Left ventricle myocardium inferior (tissue), 1 donor: ENCODE measurements around the gene GTSE1. TPM values are rescaled to one million over a fixed set of nuclear protein-coding genes. Genes with fewer than 3 reads are reported as not detected.

ENCODE experiments used
- DNase-seq: peaks from one replicate; pipeline ENCODE4 v3.0.0-alpha.2; 2020
- H3K27ac ChIP-seq: fragments of 200-600 bp; replicated peaks from 2 replicates; pipeline ENCODE4 v1.8.0; 2021
- H3K27me3 ChIP-seq: fragments of 200-600 bp; 2 replicates; pipeline ENCODE4 v1.8.0; 2021; ENCODE audit warnings: low read depth
- H3K36me3 ChIP-seq: fragments of 200-600 bp; 2 replicates; pipeline ENCODE4 v1.8.0; 2021
- H3K4me1 ChIP-seq: fragments of 200-600 bp; 2 replicates; pipeline ENCODE4 v1.8.0; 2021
- H3K4me3 ChIP-seq: fragments of 200-600 bp; 2 replicates; pipeline ENCODE4 v1.8.0; 2021; ENCODE audit warnings: mild to moderate bottlenecking, moderate library complexity
- H3K9me3 ChIP-seq: fragments of 200-600 bp; replicated peaks from 2 replicates; pipeline ENCODE4 v1.8.0; 2021
- CTCF ChIP-seq: fragments of 200-600 bp; IDR thresholded peaks from 2 replicates; pipeline ENCODE4 v1.8.0; 2021; ENCODE audit warnings: antibody characterized with exemption, mild to moderate bottlenecking, borderline replicate concordance
- intact Hi-C: fragments of 100-400 bp; cut with micrococcal nuclease; formaldehyde crosslinking; loops from one replicate; pipeline ENCODE4 v1.11.0; 2022
- long read RNA-seq: library from polyadenylated mRNA; unstranded; transcript quantifications from one replicate; pipeline ENCODE4 v2.0.0, GENCODE V29; 2021
- total RNA-seq: library from RNA; stranded (reverse); fragmentation: NEBNext Ultra II Directional; extraction: Animal tissue kit (Norgen Biotek cat#: 25700); gene quantifications from one replicate; pipeline ENCODE4 v1.2.1, GENCODE V29; 2021
- donor health status: DM: no; HTN: yes; CAD: no; lungs with severe emphysema.

GTSE1 gene, protein sequence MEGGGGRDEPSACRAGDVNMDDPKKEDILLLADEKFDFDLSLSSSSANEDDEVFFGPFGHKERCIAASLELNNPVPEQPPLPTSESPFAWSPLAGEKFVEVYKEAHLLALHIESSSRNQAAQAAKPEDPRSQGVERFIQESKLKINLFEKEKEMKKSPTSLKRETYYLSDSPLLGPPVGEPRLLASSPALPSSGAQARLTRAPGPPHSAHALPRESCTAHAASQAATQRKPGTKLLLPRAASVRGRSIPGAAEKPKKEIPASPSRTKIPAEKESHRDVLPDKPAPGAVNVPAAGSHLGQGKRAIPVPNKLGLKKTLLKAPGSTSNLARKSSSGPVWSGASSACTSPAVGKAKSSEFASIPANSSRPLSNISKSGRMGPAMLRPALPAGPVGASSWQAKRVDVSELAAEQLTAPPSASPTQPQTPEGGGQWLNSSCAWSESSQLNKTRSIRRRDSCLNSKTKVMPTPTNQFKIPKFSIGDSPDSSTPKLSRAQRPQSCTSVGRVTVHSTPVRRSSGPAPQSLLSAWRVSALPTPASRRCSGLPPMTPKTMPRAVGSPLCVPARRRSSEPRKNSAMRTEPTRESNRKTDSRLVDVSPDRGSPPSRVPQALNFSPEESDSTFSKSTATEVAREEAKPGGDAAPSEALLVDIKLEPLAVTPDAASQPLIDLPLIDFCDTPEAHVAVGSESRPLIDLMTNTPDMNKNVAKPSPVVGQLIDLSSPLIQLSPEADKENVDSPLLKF
- total RNA-seq: 0.25 TPM
- long read RNA-seq: 0 reads

DNA sequence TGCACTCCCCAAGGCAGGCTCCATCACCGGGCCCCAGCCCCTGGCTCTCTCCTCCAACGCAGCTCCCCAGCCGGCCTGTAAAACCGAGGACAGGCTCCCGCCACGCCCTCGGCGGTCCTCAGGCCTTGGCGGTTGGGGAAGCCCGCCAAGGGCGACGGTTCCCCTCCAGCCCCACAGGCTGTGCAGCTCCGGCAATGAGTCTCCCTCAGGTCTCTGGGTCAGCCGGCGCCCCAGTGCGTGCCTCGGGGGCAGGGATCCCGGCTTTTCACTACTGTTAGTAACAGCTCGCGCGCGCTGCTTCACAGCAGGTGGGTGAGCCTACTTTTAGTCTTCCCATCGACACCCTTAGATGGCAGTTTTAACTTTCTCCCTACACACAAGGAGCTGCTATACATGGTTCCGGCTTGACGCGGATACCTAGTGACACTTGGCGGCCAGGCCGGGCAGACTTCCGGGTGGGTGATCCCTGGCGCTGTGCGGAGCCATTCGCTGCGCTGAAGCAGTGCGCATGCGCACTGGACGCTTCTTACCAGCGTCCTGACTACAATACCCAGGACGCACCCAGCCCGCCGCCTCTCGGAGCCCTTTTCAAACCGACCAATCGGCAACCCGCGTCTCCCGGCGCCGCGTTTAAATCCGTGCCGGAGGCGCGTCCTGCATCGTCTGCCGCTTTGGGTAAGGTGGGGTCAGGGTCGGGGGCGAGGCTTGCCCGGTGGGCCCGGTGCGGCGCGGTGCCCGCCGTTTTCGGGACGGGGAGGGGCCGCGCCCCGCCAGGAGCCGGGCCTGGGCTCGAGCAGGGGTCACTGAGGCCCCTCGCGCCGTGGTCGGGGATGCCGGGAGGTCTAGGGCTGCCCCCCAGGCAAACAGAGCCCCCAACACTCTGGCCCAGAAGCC lies at the start of gene GTSE1:
GTSE1 (plus strand) TSS at position 614 of the 894 bp plus-strand sequence. CDS start 531 bp downstream, outside the sequence.
- Histone ChIP-seq H3K27ac (peak within 1 kb of the TSS; percentile 93), H3K27me3 (no peaks in the 10 kb centered on the region), H3K9me3 (peaks cover 7% of the 10 kb centered on the region), H3K4me3 (peak within 1 kb of the TSS; percentile 71), H3K36me3 (peaks cover 25% of the 10 kb centered on the region), H3K4me1 (peaks cover 25% of the 10 kb centered on the region)
- DNase-seq: peak; percentile 98
- intact Hi-C loops: no loop called here
- peak; percentile 43 for TF ChIP-seq CTCF

DNA sequence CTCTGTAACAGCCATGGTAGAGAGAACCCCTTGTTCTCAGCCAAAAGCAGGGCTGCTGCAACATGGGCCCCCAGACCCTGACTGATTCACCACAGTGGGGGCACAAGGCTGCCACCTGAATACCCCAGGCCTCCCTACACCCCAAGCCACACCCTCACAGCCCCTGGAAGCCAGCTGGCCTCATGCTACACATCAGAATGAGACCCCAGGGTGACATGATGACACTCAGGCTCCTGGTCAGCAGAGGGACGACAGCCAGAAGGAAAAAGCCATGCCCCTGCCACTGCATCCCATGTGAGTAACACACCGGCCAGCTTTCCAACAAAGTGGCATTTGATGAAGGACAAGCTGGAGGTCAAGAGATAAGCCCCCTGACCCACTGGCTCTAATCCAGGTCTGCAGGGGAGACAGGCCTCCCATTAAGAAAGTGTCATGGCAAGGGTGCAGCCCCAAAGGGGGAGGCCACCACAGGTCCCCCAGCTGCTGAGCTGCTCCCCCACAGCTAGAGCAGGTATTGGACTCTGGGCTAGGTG lies 49.2 kb upstream of the GTSE1 start:
- no peak for TF ChIP-seq CTCF
- H3K27ac ChIP-seq: peak overlapping the region; percentile 90
- DNase-seq: no peak
- peaks cover 87% of the 10 kb centered on the region for H3K4me1 ChIP-seq
- intact Hi-C loops: no loop called here
- H3K9me3 ChIP-seq: no peaks in the 10 kb centered on the region
- H3K27me3 ChIP-seq: no peaks in the 10 kb centered on the region
- peaks cover 12% of the 10 kb centered on the region for H3K36me3 ChIP-seq
- H3K4me3 ChIP-seq: peak overlapping the region; percentile 29

- Histone ChIP-seq H3K4me3 (peak within 1 kb of the TSS; percentile 93), H3K27me3 (no peaks in the 10 kb centered on the region), H3K27ac (peak within 1 kb of the TSS; percentile 96), H3K36me3 (no peaks in the 10 kb centered on the region), H3K9me3 (no peaks in the 10 kb centered on the region), H3K4me1 (peaks cover 70% of the 10 kb centered on the region)
- peak; percentile 95 for DNase-seq
- intact Hi-C loops: no loop called here
- peak; percentile 10 for TF ChIP-seq CTCF
Measured at GRCh38 chr22:46250035-46250782, 46.5 kb upstream of the GTSE1 start, which contains the start of gene CDPF1. TSS of gene CDPF1 (minus strand) at chr22:46250293. CDS start at chr22:46248284, 2,009 bp downstream.

DNA sequence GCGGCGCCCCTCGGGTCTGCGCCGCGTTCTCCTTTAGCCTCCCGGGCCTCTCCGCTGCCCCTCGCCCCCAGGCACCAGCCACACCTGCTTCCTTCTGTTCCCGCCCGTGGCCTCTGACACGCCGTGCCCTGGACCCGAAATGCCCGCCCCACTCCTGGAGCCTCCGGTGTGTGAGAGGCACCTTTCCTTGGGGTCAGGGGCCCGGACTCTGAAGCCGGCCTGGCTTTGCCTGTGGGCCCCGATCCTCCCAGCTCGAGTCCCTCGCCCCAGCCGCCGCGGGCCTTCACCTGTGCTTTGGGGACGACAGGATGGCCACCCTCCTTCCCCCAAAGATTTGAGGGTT lies 45.9 kb upstream of the GTSE1 start:
- intact Hi-C loops: no loop called here
- H3K27me3 ChIP-seq: no peaks in the 10 kb centered on the region
- peaks cover 64% of the 10 kb centered on the region for H3K4me1 ChIP-seq
- no peaks in the 10 kb centered on the region for H3K9me3 ChIP-seq
- no peaks in the 10 kb centered on the region for H3K36me3 ChIP-seq
- peak overlapping the region; percentile 93 for H3K4me3 ChIP-seq
- DNase-seq: no peak
- TF ChIP-seq CTCF: no peak
- H3K27ac ChIP-seq: peak overlapping the region; percentile 96
